Measurements from ENCODE around the gene NTM. TPM values are rescaled to one million over a fixed set of nuclear protein-coding genes. Genes with fewer than 3 reads are reported as not detected.

The NTM gene
- polyA plus RNA-seq, 1 donor from 2014 or later = 39.4 TPM

DNA sequence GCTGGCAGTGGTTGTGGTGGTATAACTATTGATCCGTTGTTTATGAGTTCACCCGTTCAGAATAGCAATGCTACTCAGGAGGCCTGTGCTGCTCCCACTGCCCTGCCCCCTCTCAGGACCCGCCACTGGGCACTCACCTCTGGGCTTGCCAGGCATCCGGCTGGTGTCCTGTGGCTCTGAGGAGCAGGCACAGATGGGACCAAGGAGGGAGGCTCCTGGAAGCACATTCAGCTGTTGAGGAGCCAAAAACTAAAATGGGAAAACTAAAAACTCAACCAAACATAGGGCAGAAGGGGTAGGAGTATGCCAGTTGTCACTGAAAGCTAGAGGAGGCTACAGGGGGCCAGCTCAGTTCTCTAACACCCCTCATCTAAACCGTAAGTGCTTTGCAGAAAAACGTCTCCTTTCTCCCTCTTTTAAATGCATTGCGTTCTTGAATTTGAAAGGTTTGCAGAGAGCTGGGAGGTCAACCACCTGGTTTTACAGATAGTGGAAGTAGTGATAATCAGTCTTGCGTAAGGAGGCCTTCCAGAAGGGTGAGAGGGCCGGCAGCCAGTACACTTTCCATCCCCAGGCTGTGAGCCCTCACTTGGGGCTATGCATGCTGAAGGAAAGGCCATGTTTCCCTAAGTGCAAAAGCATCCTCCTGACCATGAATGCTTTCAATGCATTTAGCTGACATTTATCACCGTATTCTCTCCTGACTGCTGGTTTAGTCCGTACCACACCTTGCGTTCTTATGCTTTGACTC, 547.4 kb downstream of the NTM start:
- Histone ChIP-seq H3K9me3 (ENCODE audit: low read length) (no peaks in the 10 kb centered on the region), H3K79me2 (replicated peaks; ENCODE audit: insufficient read depth, low read length) (peaks cover 23% of the 10 kb centered on the region), H3K9me2 (ENCODE audit: insufficient read depth, low read length) (no peaks in the 10 kb centered on the region), H2AFZ (ENCODE audit: low read depth, low read length) (no peak overlapping the region), H3K4me3 (ENCODE audit: low read length) (no peak overlapping the region), H3K36me3 (ENCODE audit: insufficient read depth, low read length) (no peaks in the 10 kb centered on the region), H3K4me2 (ENCODE audit: low read length) (no peak overlapping the region), H4K20me1 (ENCODE audit: insufficient read depth) (no peaks in the 10 kb centered on the region), H3K9ac (ENCODE audit: low read length) (no peak overlapping the region), H3K27me3 (ENCODE audit: insufficient read depth, low read depth, low read length) (no peaks in the 10 kb centered on the region), H3F3A (ENCODE audit: insufficient read depth, low read length, poor library complexity, severe bottlenecking) (no peaks in the 10 kb centered on the region), H3K27ac (ENCODE audit: low read length) (no peak overlapping the region)
- no peak for TF ChIP-seq TAF1 (IDR thresholded peaks at IDR 0.05; ENCODE audit: low read depth)
- TF ChIP-seq, protein P1, sequence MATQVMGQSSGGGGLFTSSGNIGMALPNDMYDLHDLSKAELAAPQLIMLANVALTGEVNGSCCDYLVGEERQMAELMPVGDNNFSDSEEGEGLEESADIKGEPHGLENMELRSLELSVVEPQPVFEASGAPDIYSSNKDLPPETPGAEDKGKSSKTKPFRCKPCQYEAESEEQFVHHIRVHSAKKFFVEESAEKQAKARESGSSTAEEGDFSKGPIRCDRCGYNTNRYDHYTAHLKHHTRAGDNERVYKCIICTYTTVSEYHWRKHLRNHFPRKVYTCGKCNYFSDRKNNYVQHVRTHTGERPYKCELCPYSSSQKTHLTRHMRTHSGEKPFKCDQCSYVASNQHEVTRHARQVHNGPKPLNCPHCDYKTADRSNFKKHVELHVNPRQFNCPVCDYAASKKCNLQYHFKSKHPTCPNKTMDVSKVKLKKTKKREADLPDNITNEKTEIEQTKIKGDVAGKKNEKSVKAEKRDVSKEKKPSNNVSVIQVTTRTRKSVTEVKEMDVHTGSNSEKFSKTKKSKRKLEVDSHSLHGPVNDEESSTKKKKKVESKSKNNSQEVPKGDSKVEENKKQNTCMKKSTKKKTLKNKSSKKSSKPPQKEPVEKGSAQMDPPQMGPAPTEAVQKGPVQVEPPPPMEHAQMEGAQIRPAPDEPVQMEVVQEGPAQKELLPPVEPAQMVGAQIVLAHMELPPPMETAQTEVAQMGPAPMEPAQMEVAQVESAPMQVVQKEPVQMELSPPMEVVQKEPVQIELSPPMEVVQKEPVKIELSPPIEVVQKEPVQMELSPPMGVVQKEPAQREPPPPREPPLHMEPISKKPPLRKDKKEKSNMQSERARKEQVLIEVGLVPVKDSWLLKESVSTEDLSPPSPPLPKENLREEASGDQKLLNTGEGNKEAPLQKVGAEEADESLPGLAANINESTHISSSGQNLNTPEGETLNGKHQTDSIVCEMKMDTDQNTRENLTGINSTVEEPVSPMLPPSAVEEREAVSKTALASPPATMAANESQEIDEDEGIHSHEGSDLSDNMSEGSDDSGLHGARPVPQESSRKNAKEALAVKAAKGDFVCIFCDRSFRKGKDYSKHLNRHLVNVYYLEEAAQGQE (IDR thresholded peaks at IDR 0.05; ENCODE audit: borderline replicate concordance) = no peak
- TF ChIP-seq MXI1 (conservative IDR thresholded peaks at IDR 0.05; ENCODE audit: poor library complexity, severe bottlenecking) = no peak
- no peak for TF ChIP-seq EZH2 (IDR thresholded peaks at IDR 0.05; ENCODE audit: borderline replicate concordance, insufficient read depth, low read length, poor library complexity, severe bottlenecking)
- no peak for TF ChIP-seq CTCF (IDR thresholded peaks at IDR 0.05; ENCODE audit: poor library complexity, severe bottlenecking)
- no peak for TF ChIP-seq POLR2AphosphoS5 (IDR thresholded peaks at IDR 0.05)
- no peak for TF ChIP-seq RAD21 (conservative IDR thresholded peaks at IDR 0.05)
- no peak for TF ChIP-seq SMC3 (conservative IDR thresholded peaks at IDR 0.05; ENCODE audit: poor library complexity)

GRCh38 chr11:131918663-131919062, 548.2 kb downstream of the NTM start:
- Histone ChIP-seq H3K36me3 (ENCODE audit: insufficient read depth, low read length) (no peaks in the 10 kb centered on the region), H4K20me1 (ENCODE audit: insufficient read depth) (no peaks in the 10 kb centered on the region), H3K9me3 (ENCODE audit: low read length) (no peaks in the 10 kb centered on the region), H3F3A (ENCODE audit: insufficient read depth, low read length, poor library complexity, severe bottlenecking) (no peaks in the 10 kb centered on the region), H3K4me2 (ENCODE audit: low read length) (no peak overlapping the region), H3K79me2 (replicated peaks; ENCODE audit: insufficient read depth, low read length) (peaks cover 14% of the 10 kb centered on the region), H3K27me3 (ENCODE audit: insufficient read depth, low read depth, low read length) (no peaks in the 10 kb centered on the region), H3K9me2 (ENCODE audit: insufficient read depth, low read length) (no peaks in the 10 kb centered on the region), H3K9ac (ENCODE audit: low read length) (no peak overlapping the region), H2AFZ (ENCODE audit: low read depth, low read length) (no peak overlapping the region), H3K27ac (ENCODE audit: low read length) (no peak overlapping the region), H3K4me3 (ENCODE audit: low read length) (no peak overlapping the region)
- TF ChIP-seq TAF1 (IDR thresholded peaks at IDR 0.05; ENCODE audit: low read depth) = no peak

DNA sequence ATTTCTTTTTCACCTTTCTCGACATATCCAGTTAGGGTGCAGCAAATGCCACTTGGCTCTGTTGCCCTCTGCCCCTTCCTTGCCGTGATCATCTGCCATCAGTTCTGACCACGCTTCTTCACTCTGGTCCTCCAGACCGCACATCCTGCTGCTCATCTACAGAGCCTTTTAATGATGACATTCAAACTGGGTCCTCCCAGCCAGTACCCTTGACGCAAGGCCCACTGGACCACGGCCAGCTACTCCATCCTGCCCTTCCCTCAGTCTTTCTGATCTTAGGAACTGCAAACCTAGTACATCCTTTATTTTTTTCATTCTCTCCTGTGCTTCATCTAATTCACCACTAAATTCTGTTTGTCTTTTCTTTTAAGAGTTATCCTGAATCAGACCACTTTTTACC, 551.8 kb downstream of the NTM start:
- Histone ChIP-seq H3K9ac (ENCODE audit: low read length) (no peak overlapping the region), H3K9me3 (ENCODE audit: low read length) (no peaks in the 10 kb centered on the region), H3K79me2 (replicated peaks; ENCODE audit: insufficient read depth, low read length) (no peaks in the 10 kb centered on the region), H3K27me3 (ENCODE audit: insufficient read depth, low read depth, low read length) (no peaks in the 10 kb centered on the region), H3K36me3 (ENCODE audit: insufficient read depth, low read length) (no peaks in the 10 kb centered on the region), H3K4me3 (ENCODE audit: low read length) (no peak overlapping the region), H3K4me2 (ENCODE audit: low read length) (no peak overlapping the region), H4K20me1 (ENCODE audit: insufficient read depth) (no peaks in the 10 kb centered on the region), H3K9me2 (ENCODE audit: insufficient read depth, low read length) (no peaks in the 10 kb centered on the region), H2AFZ (ENCODE audit: low read depth, low read length) (no peak overlapping the region), H3K27ac (ENCODE audit: low read length) (no peak overlapping the region), H3F3A (ENCODE audit: insufficient read depth, low read length, poor library complexity, severe bottlenecking) (no peaks in the 10 kb centered on the region)
- TF ChIP-seq EZH2 (IDR thresholded peaks at IDR 0.05; ENCODE audit: borderline replicate concordance, insufficient read depth, low read length, poor library complexity, severe bottlenecking) (no peak), MXI1 (conservative IDR thresholded peaks at IDR 0.05; ENCODE audit: poor library complexity, severe bottlenecking) (no peak), RAD21 (conservative IDR thresholded peaks at IDR 0.05) (no peak), TAF1 (IDR thresholded peaks at IDR 0.05; ENCODE audit: low read depth) (no peak), EP300 (conservative IDR thresholded peaks at IDR 0.05; ENCODE audit: poor library complexity, severe bottlenecking) (no peak), CTCF (IDR thresholded peaks at IDR 0.05; ENCODE audit: poor library complexity, severe bottlenecking) (no peak), SMC3 (conservative IDR thresholded peaks at IDR 0.05; ENCODE audit: poor library complexity) (no peak), POLR2AphosphoS5 (IDR thresholded peaks at IDR 0.05) (no peak)
- TF ChIP-seq, protein P1 (IDR thresholded peaks at IDR 0.05; ENCODE audit: borderline replicate concordance) = no peak

All from neural cell (in vitro differentiated cells).